ENCODE results near the gene LRP1B. TPM values are rescaled to one million over a fixed set of nuclear protein-coding genes. Genes with fewer than 3 reads are reported as not detected.

Gene LRP1B
- total RNA-seq, 1 experiment from 2014 or later: 0.52 TPM

- peaks cover 13% of the 10 kb centered on the region for H3K4me1 Mint-ChIP-seq
- H3K36me3 Mint-ChIP-seq: no peaks in the 10 kb centered on the region
- H3K4me3 Mint-ChIP-seq: no peak overlapping the region
- TF ChIP-seq CREB1 (CRISPR knock-in tag; IDR thresholded peaks at IDR 0.05) (no peak), TEAD4 (CRISPR knock-in tag; IDR thresholded peaks at IDR 0.05) (no peak), JAZF1 (CRISPR knock-in tag; IDR thresholded peaks at IDR 0.05) (no peak), ZMAT4 (CRISPR knock-in tag; IDR thresholded peaks at IDR 0.05) (no peak), GRHL2 (CRISPR knock-in tag; IDR thresholded peaks at IDR 0.05; ENCODE audit: insufficient replicate concordance, severe bottlenecking) (no peak)
- peaks cover 25% of the 10 kb centered on the region for H3K27me3 Mint-ChIP-seq (ENCODE audit: low read depth)
- ChIA-PET CTCF (no interaction called here), POLR2A (no interaction called here)
- ATAC-seq (no peak), DNase-seq (ENCODE audit: low spot score) (no peak)
- H3K27ac Mint-ChIP-seq: no peak overlapping the region
- no peaks in the 10 kb centered on the region for H3K9me3 Mint-ChIP-seq
These were observed 4.1 kb upstream of the LRP1B start for GRCh38 chr2:142134911-142135310.

- ATAC-seq (peak; percentile 57), DNase-seq (ENCODE audit: low spot score) (peak; percentile 56)
- Mint-ChIP-seq H3K9me3 (no peaks in the 10 kb centered on the region), H3K4me3 (peak overlapping the region; percentile 87), H3K27ac (peak overlapping the region; percentile 80; the same call in 1 of the 2 replicates), H3K4me1 (peaks cover 26% of the 10 kb centered on the region), H3K27me3 (ENCODE audit: low read depth) (peaks cover 44% of the 10 kb centered on the region), H3K36me3 (no peaks in the 10 kb centered on the region)
- ChIA-PET POLR2A (interaction anchor here (0.7 to 1.1 kb wide), 2 partner anchors 10 to 338 kb away, joined by 3 to 4 read pairs; no protein-coding TSS in a partner anchor), CTCF (interaction anchor here (1.6 to 1.7 kb wide), 3 partner anchors 10 to 50 kb away, joined by 5 to 10 read pairs (median 5); no protein-coding TSS in a partner anchor)
- no peak for TF ChIP-seq TCF7 (CRISPR knock-in tag; IDR thresholded peaks at IDR 0.05; ENCODE audit: low read depth)
- TF ChIP-seq ELF4 (CRISPR knock-in tag; IDR thresholded peaks at IDR 0.05; ENCODE audit: low read depth): no peak
- no peak for TF ChIP-seq ZNF263 (CRISPR knock-in tag; IDR thresholded peaks at IDR 0.05; ENCODE audit: low read depth)
- TF ChIP-seq MAX (CRISPR knock-in tag; IDR thresholded peaks at IDR 0.05): peak; percentile 21; the same call in 1 of the 2 replicates
- peak; percentile 31; the same call in 1 of the 2 replicates for TF ChIP-seq ZBTB21 (CRISPR knock-in tag; IDR thresholded peaks at IDR 0.05; ENCODE audit: borderline replicate concordance)
These were observed 456 bp downstream of the LRP1B start for GRCh38 chr2:142130111-142131009.

DNA sequence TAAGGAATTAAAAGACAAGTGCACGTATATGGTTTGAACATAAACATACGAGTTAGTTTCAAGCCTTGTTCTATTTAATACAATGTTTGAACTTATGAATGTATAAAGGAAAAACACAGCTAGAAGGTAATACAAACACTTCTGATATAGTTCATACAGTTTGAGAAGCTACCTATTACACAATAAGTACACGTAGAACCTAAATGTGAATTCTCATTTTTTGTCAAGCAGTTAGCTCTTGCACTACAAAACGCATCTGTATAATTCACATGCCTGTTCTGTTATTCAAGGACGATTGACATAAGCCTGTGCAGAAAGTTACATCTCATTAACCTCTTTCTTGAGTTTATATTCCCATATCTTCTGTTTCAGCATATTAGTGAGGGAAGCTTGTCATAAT is 2.7 kb downstream of the LRP1B start:
- H3K4me3 Mint-ChIP-seq: no peak overlapping the region
- H3K9me3 Mint-ChIP-seq: no peaks in the 10 kb centered on the region
- H3K4me1 Mint-ChIP-seq: peaks cover 21% of the 10 kb centered on the region
- ATAC-seq (no peak), DNase-seq (ENCODE audit: low spot score) (no peak)
- H3K36me3 Mint-ChIP-seq: no peaks in the 10 kb centered on the region
- no peak overlapping the region for H3K27ac Mint-ChIP-seq
- POLR2A ChIA-PET: no interaction called here
- CTCF ChIA-PET: interaction anchor here (1.2 kb wide), 1 partner anchor 11 kb away, joined by 3 read pairs; no protein-coding TSS in a partner anchor
- H3K27me3 Mint-ChIP-seq (ENCODE audit: low read depth): peaks cover 44% of the 10 kb centered on the region
- TF ChIP-seq, protein P1, sequence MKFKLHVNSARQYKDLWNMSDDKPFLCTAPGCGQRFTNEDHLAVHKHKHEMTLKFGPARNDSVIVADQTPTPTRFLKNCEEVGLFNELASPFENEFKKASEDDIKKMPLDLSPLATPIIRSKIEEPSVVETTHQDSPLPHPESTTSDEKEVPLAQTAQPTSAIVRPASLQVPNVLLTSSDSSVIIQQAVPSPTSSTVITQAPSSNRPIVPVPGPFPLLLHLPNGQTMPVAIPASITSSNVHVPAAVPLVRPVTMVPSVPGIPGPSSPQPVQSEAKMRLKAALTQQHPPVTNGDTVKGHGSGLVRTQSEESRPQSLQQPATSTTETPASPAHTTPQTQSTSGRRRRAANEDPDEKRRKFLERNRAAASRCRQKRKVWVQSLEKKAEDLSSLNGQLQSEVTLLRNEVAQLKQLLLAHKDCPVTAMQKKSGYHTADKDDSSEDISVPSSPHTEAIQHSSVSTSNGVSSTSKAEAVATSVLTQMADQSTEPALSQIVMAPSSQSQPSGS (CRISPR knock-in tag; IDR thresholded peaks at IDR 0.05; ENCODE audit: borderline replicate concordance, low read depth): no peak
- no peak for TF ChIP-seq SOX15 (CRISPR knock-in tag; IDR thresholded peaks at IDR 0.05)
- TF ChIP-seq, protein P2, sequence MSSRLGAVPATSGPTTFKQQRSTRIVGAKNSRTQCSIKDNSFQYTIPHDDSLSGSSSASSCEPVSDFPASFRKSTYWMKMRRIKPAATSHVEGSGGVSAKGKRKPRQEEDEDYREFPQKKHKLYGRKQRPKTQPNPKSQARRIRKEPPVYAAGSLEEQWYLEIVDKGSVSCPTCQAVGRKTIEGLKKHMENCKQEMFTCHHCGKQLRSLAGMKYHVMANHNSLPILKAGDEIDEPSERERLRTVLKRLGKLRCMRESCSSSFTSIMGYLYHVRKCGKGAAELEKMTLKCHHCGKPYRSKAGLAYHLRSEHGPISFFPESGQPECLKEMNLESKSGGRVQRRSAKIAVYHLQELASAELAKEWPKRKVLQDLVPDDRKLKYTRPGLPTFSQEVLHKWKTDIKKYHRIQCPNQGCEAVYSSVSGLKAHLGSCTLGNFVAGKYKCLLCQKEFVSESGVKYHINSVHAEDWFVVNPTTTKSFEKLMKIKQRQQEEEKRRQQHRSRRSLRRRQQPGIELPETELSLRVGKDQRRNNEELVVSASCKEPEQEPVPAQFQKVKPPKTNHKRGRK (CRISPR knock-in tag; IDR thresholded peaks at IDR 0.05; ENCODE audit: borderline replicate concordance): no peak
- TF ChIP-seq, protein P3, sequence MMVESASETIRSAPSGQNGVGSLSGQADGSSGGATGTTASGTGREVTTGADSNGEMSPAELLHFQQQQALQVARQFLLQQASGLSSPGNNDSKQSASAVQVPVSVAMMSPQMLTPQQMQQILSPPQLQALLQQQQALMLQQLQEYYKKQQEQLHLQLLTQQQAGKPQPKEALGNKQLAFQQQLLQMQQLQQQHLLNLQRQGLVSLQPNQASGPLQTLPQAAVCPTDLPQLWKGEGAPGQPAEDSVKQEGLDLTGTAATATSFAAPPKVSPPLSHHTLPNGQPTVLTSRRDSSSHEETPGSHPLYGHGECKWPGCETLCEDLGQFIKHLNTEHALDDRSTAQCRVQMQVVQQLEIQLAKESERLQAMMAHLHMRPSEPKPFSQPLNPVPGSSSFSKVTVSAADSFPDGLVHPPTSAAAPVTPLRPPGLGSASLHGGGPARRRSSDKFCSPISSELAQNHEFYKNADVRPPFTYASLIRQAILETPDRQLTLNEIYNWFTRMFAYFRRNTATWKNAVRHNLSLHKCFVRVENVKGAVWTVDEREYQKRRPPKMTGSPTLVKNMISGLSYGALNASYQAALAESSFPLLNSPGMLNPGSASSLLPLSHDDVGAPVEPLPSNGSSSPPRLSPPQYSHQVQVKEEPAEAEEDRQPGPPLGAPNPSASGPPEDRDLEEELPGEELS (CRISPR knock-in tag; IDR thresholded peaks at IDR 0.05): no peak
- TF ChIP-seq, protein P4, sequence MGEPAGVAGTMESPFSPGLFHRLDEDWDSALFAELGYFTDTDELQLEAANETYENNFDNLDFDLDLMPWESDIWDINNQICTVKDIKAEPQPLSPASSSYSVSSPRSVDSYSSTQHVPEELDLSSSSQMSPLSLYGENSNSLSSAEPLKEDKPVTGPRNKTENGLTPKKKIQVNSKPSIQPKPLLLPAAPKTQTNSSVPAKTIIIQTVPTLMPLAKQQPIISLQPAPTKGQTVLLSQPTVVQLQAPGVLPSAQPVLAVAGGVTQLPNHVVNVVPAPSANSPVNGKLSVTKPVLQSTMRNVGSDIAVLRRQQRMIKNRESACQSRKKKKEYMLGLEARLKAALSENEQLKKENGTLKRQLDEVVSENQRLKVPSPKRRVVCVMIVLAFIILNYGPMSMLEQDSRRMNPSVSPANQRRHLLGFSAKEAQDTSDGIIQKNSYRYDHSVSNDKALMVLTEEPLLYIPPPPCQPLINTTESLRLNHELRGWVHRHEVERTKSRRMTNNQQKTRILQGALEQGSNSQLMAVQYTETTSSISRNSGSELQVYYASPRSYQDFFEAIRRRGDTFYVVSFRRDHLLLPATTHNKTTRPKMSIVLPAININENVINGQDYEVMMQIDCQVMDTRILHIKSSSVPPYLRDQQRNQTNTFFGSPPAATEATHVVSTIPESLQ (CRISPR knock-in tag; IDR thresholded peaks at IDR 0.05): no peak
- TF ChIP-seq HMGA2 (CRISPR knock-in tag; IDR thresholded peaks at IDR 0.05): no peak
- TF ChIP-seq PREB (CRISPR knock-in tag; IDR thresholded peaks at IDR 0.05; ENCODE audit: borderline replicate concordance): no peak
- TF ChIP-seq ESRRA (CRISPR knock-in tag; IDR thresholded peaks at IDR 0.05; ENCODE audit: borderline replicate concordance): no peak
- TF ChIP-seq, protein P5, sequence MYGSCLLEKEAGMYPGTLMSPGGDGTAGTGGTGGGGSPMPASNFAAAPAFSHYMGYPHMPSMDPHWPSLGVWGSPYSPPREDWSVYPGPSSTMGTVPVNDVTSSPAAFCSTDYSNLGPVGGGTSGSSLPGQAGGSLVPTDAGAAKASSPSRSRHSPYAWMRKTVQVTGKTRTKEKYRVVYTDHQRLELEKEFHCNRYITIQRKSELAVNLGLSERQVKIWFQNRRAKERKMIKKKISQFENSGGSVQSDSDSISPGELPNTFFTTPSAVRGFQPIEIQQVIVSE (CRISPR knock-in tag; IDR thresholded peaks at IDR 0.05; ENCODE audit: borderline replicate concordance): no peak
- TF ChIP-seq SMAD3 (CRISPR knock-in tag; IDR thresholded peaks at IDR 0.05; ENCODE audit: borderline replicate concordance): no peak

Data from WTC11 (cell line).